ENCODE data around the gene HIBCH. TPM values are rescaled to one million over a fixed set of nuclear protein-coding genes. Genes with fewer than 3 reads are reported as not detected.
"Not testable (repeated sequence)": the region's sequence is repeated elsewhere in the genome, so short reads cannot be mapped to it uniquely, and the experiment has no call there.

The HIBCH gene
- total and polyA plus RNA-seq, 2 of the 13 experiments (the other 11 are each of a cell fraction or from before 2014, with no cell fraction given): 18.8 to 49.5 TPM

GRCh38 chr2:190312635-190313025, 7.0 kb downstream of the HIBCH start:
- Histone ChIP-seq H3K36me3 (replicated peaks in 1 of 2; ENCODE audit: control insufficient read depth in 1 of 2, insufficient read depth in 2 of 2, low read length in 2 of 2) (peaks cover 3 to 31% of the 10 kb centered on the region in 2 experiments; a peak in 4 of 5 replicates), H3K79me2 (ENCODE audit: insufficient read depth, low read length) (peaks cover 33% of the 10 kb centered on the region), H3K4me1 (ENCODE audit: insufficient read depth, low read length) (peaks cover 44% of the 10 kb centered on the region)
- FAIRE-seq; DNase-seq (ENCODE audit: low spot score); H2AFZ ChIP-seq (ENCODE audit: low read length); H3K9ac ChIP-seq (ENCODE audit: insufficient read depth, low read depth, low read length); ATAC-seq; in situ Hi-C loops (cut with HindIII; ENCODE audit: extremely low pct_ligation_motif_present, low pct_unique_long_range_greater_than_20kb); H3K27me3 ChIP-seq (ENCODE audit: control insufficient read depth in 1 of 2, insufficient read depth in 2 of 2, low read length in 2 of 2); H3K4me3 ChIP-seq (replicated peaks in 1 of 3; ENCODE audit: insufficient read depth in 1 of 3, low read depth in 2 of 3, low read length in 3 of 3); CTCF ChIA-PET (ENCODE audit: low intra/inter-chr PET ratio, low total read pairs); POLR2A ChIA-PET; BruUV-seq (replicated peaks); H3K9me3 ChIP-seq (ENCODE audit: low read length); H4K20me1 ChIP-seq (ENCODE audit: insufficient read depth, low read length); H3K27ac ChIP-seq (ENCODE audit: extremely low read length, insufficient read depth, low read length); H3K4me2 ChIP-seq (ENCODE audit: low read depth, low read length): not testable (repeated sequence)
- intact Hi-C loops (cut with micrococcal nuclease; ENCODE audit: unreplicated experiment): loop anchor here (10.0 kb wide), 2 partner anchors 128 to 548 kb away; partner anchors contain the start of gene OSGEPL1
- WGBS (ENCODE audit: low lambda C conversion rate): 90% methylated on average over 5 of the region's 5 CpGs
- peak; percentile 63 for TF ChIP-seq FOSL2 (CRISPR knock-in tag; IDR thresholded peaks at IDR 0.05)

GRCh38 chr2:190311893-190312634, 7.6 kb downstream of the HIBCH start:
- no peak overlapping the region for H3K9ac ChIP-seq (ENCODE audit: insufficient read depth, low read depth, low read length)
- WGBS (ENCODE audit: low lambda C conversion rate): 96% methylated on average over 7 of the region's 7 CpGs
- FAIRE-seq (no peak), ATAC-seq (no peak), DNase-seq (ENCODE audit: low spot score) (no peak)
- no peaks in the 10 kb centered on the region for H3K9me3 ChIP-seq (ENCODE audit: low read length)
- no peak overlapping the region for H3K4me3 ChIP-seq (replicated peaks in 1 of 3; ENCODE audit: insufficient read depth in 1 of 3, low read depth in 2 of 3, low read length in 3 of 3)
- peaks cover 28% of the 10 kb centered on the region for H3K79me2 ChIP-seq (ENCODE audit: insufficient read depth, low read length)
- H3K36me3 ChIP-seq (replicated peaks in 1 of 2; ENCODE audit: control insufficient read depth in 1 of 2, insufficient read depth in 2 of 2, low read length in 2 of 2): peaks cover 3 to 31% of the 10 kb centered on the region in 2 experiments; a peak in 4 of 5 replicates
- ChIA-PET POLR2A (no interaction called here), CTCF (ENCODE audit: low intra/inter-chr PET ratio, low total read pairs) (no interaction called here)
- intact Hi-C loops (cut with micrococcal nuclease; ENCODE audit: unreplicated experiment): loop anchor here (10.0 kb wide), 2 partner anchors 127 to 547 kb away; partner anchors contain the start of gene OSGEPL1
- BruUV-seq (replicated peaks): no TSS peak
- H2AFZ ChIP-seq (ENCODE audit: low read length): no peak overlapping the region
- TF ChIP-seq THAP7 (CRISPR knock-in tag; IDR thresholded peaks at IDR 0.05): no peak
- no peak for TF ChIP-seq ZNF737 (CRISPR knock-in tag; IDR thresholded peaks at IDR 0.05; ENCODE audit: borderline replicate concordance)
- no peak for TF ChIP-seq ZNF367 (CRISPR knock-in tag; IDR thresholded peaks at IDR 0.05; ENCODE audit: borderline replicate concordance)
- no peak for TF ChIP-seq HDAC1 (CRISPR knock-in tag; IDR thresholded peaks at IDR 0.05)
- no peak for TF ChIP-seq ZNF512B (CRISPR knock-in tag; IDR thresholded peaks at IDR 0.05; ENCODE audit: borderline replicate concordance)
- no peak for TF ChIP-seq MLLT10 (CRISPR knock-in tag; IDR thresholded peaks at IDR 0.05)
- no peak for TF ChIP-seq MXD3 (CRISPR knock-in tag; IDR thresholded peaks at IDR 0.05)
- no peak for TF ChIP-seq ZNF776 (CRISPR knock-in tag; IDR thresholded peaks at IDR 0.05)
- TF ChIP-seq ZNF761 (CRISPR knock-in tag; conservative IDR thresholded peaks at IDR 0.05): no peak
- no peak for TF ChIP-seq ZNF607 (CRISPR knock-in tag; IDR thresholded peaks at IDR 0.05; ENCODE audit: borderline replicate concordance)
- no peak overlapping the region for H3K4me2 ChIP-seq (ENCODE audit: low read depth, low read length)
- no peak overlapping the region for H3K27ac ChIP-seq (ENCODE audit: extremely low read length, insufficient read depth, low read length)
- in situ Hi-C loops (cut with HindIII; ENCODE audit: extremely low pct_ligation_motif_present, low pct_unique_long_range_greater_than_20kb): no loop called here
- H3K27me3 ChIP-seq (ENCODE audit: control insufficient read depth in 1 of 2, insufficient read depth in 2 of 2, low read length in 2 of 2): no peaks in the 10 kb centered on the region
- no peaks in the 10 kb centered on the region for H4K20me1 ChIP-seq (ENCODE audit: insufficient read depth, low read length)
- H3K4me1 ChIP-seq (ENCODE audit: insufficient read depth, low read length): peaks cover 38% of the 10 kb centered on the region
